AG08395 (cell line): ENCODE measurements around the gene GPATCH2.
"Not testable (repeated sequence)": the region's sequence is repeated elsewhere in the genome, so short reads cannot be mapped to it uniquely, and the experiment has no call there.

Experiments
- DNase-seq: peaks from one replicate; pipeline ENCODE4 v3.0.0; 2012; ENCODE audit warnings: mixed read lengths, low spot score

Gene GPATCH2

GRCh38 chr1:217443845-217444244 is 187.0 kb downstream of the GPATCH2 start:
- no peak for DNase-seq

GRCh38 chr1:217437376-217437775 is 193.5 kb downstream of the GPATCH2 start:
- no peak for DNase-seq

GRCh38 chr1:217435204-217435603 is 195.7 kb downstream of the GPATCH2 start:
- DNase-seq, result no peak

DNA sequence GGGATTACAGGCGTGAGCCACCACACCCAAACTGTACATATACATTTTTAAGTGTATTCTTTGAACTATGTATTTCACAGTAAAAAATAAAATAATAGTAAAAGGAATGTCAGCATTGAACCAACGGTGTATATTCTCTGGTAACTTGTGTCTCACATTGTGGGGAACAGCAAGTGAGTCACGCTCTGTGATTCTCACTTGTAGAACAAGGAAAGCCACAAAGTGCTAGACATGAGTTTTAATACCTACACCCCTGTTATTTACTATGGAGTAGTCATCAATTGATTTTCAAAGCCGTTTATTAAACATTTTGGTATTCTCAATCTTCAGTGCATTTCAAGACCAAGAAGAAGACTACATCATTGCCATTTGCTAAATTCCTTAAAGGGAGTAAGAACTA is 197.2 kb downstream of the GPATCH2 start:
- no peak for DNase-seq

DNA sequence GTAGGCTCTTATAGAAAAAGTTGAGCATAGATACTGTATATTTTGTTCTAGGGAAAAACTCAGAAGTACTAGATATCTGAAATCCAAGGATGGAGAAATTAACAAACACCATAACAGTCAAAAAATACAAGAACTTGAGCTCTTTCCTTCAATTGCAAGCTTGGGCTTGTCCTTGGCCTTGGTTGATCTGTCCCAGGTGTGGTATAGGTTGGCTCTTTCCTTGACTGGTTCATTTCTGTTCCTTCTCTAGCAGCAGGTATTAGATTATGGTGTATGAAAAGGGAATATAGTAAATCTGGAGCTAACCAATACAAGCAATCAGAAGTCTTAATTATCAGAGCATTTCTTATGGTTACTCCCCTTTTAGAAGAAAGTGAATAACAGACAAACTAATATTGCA is 198.6 kb downstream of the GPATCH2 start:
- no peak for DNase-seq

DNA sequence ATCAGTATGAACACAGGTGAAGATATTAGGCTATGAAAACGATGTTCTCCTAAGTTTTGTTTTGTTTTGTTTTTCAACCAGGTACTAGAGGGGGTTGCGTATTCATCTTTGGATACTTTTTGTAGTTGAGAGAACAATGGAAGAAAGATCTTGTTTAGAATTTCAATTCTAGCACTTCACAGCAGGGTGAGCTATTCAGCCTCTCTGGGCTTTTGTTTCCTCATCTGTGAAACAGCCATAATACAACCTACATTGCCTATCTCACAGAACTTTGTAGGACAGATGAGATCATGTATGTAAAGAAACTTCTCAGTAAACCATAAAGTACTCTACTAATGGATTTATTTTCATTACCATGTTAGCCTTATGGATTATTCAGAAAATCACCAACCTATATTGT is 199.5 kb downstream of the GPATCH2 start:
- DNase-seq, result no peak

- no peak for DNase-seq
These were observed 205.5 kb downstream of the GPATCH2 start for GRCh38 chr1:217425422-217425821.

DNA sequence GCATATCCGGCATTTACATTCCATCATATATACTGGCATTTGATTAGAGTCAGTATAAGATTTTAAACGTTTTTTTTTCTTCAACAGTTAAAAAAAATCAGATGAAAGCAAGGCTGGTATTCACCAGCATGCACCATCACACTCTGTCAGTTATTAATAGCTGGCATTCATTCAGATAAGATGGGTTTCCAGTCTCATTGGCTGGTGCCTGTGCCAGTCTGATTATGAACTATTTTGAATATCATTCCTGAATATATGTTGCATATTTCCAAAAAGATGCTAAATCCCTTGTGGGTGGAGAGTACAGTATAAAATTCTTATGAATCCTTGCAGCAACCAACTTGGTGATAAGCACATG is 211.7 kb downstream of the GPATCH2 start:
- no peak for DNase-seq

DNA sequence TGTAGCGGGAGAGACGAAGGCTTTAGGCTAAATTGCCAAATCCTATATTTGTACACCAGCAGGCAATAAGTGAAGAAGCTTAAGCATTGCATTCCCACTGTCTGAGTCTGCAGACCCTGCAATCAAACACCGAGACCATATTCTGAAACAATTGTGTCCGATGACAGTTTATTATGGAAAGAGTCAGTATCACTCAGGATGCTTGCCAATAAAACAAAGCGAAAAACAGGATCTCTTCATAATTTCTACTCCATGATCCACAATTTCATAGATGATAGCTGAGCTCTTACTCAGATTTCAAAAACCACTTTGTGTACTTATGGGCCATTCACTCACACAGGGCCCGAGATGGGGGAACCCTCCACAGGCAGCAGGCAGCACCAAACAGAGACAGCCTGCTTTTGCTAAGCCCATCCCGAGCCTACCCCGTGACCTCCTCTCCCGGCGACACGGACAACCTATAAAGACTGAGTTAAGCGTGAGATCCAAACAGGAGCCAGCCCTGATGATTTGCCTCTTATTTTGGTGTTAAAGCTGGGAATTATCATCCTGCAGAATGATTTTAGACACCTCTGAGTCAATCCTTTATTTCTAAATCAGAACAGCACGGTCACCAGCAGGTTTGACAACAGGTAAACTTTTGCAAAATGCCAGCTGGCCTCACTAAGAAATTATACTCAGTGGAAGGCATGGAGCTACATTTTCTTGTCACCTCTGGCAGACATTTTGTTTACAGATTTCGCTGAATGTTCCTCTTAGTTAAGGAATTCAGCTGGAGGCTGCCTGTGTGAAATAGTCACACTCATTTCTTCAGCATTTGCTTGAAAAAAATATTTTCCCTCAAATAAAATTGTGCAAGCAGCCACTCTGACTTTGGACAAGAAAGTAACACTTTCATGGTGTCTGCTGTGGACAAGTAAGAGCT is 212.4 kb downstream of the GPATCH2 start:
- no peak for DNase-seq

DNA sequence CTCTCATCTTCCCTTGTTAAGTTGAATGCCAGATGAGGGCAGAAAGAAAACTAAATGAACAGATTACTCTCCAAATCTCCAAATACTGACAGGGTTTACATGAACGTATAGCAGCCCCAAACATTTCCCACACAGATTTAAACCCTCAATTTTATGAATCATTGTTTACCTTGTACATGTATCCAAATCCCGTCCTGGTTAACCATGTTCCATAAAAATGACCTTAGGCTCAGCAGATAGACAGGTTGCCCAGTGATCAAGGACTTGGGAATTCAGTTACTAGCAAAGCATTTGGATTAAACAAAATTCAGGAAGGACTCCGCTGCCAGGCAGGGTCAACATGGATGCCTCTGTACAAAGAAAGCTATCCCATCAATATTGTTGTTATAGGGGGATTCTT is 213.5 kb downstream of the GPATCH2 start:
- DNase-seq, result no peak

DNA sequence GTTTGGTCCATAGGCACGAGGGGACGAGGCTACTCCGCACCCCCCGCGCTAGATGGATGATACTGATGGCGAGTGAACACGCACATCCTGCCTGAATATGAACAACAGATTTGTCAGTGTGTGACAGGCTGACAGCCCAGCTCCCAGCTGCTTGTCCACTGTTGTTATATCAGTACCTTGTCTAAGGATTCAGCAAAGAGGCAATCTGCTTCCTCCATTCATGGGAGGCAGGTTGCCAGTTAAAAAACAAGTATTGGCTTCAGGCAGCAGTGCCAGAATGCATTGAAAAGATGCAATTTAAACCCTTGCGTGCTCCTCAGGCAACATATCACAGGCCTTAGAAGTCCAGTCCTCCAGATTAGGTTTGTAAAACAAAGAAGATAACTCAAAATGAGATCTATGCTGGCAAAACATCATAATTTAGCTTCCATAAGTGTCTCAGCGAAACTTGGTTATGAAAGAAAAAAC is 223.3 kb downstream of the GPATCH2 start:
- no peak for DNase-seq

DNA sequence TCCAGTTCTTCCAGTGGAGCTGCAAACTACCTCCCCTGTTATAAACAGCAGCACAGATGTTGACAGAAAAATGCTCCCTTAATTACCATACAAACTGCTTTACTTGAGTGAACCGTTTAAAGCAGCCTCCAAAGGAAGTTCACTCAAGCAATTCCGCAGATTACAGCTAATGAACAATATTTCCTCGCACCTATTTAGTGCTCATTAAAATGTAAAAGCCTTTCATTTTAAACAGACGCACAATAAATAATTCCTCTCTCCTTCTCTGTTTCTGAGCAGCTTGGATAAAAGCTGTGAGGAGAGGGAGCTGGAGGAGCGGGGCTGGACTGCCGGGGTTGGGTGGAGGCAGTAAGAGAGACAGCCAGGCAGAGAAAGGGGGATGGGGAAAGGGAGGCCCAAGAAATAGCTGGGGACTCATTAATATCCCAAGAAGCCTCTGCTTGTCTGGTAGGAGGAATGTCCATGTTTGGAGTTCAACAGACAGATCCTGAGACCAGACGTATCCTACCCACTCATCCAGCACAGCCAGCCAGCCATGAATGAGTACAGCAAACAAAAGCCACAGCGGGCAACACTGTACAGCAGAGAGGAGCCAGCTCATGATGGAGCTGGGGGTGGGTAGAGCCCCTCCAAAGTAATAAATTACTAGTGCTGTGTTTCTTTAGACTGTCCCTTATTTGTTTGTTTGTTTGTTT is 227.7 kb downstream of the GPATCH2 start:
- DNase-seq, result no peak

DNA sequence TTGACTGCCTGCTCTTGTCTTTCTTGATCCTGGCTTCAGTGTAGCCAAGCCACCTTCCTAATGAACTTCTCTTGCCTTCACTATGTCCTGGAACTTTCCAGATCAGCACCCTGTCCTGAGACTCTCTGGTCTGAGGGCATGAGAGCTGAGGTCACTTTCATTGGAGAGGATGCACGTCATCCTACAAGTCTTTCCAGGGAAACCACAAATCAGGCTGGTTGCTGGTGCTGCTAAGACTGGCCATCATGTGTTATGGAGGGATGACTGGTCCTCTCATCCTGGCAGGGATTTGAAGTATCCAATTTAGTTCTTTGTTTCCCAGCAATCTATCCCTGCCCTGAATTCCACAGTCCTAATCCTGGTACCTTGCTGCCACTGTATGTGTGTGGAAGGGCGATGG is 228.6 kb downstream of the GPATCH2 start:
- DNase-seq, result no peak

DNA sequence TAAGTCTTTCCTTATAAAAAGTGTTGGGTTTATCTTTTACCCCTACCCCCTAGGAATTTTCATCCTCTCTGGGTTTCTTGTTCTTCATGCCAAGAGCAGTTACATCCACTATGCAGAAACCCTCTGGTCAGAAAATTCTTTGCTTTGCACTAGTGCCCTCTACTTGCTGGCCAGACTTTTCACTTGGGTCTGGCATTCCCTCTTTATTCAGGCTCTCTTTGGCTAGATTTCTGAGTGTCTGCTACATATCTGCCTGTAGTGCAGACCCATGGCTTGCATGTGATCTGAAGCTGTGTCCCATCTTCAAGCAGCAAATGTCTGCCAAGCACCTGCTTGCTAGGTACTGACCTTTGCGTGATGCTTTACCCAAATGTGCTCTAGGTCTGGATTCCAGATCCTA is 237.0 kb downstream of the GPATCH2 start:
- no peak for DNase-seq

GRCh38 chr1:217392441-217392840 is 238.4 kb downstream of the GPATCH2 start:
- DNase-seq, result no peak

DNA sequence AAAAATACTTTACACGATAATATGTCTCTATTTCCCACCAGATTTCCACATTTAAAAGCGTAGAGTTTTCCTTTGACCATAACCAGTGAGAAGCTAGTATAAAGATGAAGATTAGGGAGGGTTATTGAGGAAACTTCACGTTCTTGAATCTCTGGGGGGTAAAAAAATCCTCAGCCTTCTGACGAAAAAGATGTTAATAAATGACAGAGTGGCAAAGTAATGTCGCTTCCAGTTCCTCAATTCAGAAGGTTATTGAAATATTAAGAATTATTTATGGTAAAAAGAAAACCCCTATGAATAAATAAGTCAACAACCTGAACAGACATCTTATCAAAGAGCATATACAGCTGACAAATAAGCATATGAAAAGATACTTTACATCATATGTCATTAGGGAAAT is 241.0 kb downstream of the GPATCH2 start:
- no peak for DNase-seq

- no peak for DNase-seq
These were observed 242.3 kb downstream of the GPATCH2 start for GRCh38 chr1:217388522-217389065.

DNA sequence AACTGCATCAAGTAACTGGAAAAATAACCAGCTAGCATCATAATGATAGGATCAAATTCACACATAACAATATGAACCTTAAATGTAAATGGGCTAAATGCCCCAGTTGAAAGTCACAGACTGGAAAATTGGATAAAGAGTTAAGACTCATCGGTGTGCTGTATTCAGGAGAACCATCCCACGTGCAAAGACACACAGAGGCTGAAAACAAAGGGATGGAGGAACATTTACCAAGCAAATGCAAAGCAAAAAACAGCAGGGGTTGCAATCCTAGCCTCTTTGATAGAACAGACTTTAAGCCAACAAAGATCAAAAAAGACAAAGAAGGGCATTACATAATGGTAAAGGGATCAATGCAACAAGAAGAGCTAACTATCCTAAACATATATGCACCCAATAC is 249.1 kb downstream of the GPATCH2 start:
- not testable (repeated sequence) for DNase-seq

DNA sequence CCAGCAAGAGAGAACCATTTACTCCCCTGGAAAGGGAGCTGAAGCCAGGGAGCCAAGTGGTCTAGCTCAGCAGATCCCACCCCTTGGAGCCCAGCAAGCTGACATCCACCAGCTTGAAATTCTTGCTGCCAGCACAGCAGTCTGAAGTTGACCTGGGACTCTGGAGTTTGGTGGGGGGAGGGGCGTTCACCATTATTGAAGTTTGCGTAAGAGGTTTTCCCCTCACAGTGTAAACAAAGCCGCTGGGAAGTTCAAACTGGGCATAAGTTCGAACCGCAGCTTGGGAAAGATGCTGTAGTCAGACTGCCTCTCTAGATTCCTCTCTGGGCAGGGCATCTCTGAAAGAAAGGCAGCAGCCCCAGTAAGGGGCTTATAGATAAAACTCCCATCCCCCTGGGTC is 251.1 kb downstream of the GPATCH2 start:
- not testable (repeated sequence) for DNase-seq

- DNase-seq, result no peak
These were observed 251.6 kb downstream of the GPATCH2 start for GRCh38 chr1:217379336-217379735.
